Sigmoid colon (tissue), 7 donors: Measurements from ENCODE around the gene MOAP1. TPM values are rescaled to one million over a fixed set of nuclear protein-coding genes. Genes with fewer than 3 reads are reported as not detected.
"Not testable (repeated sequence)": the region's sequence is repeated elsewhere in the genome, so short reads cannot be mapped to it uniquely, and the experiment has no call there.

Experiments
- DNase-seq: peaks from one replicate; pipeline ENCODE4 v3.0.0-alpha.2; 2019
- H3K27ac ChIP-seq, 4 donors: fragments of 200-600 bp; sonication (generic); one replicate each; pipeline ENCODE4 v1.5.1; 2016 to 2019; ENCODE audit warnings: mild to moderate bottlenecking in 1 of 4
- H3K27me3 ChIP-seq, 3 donors: fragments of 200-600 bp; sonication (generic); one replicate each; pipeline ENCODE4 v1.5.1; 2019; ENCODE audit warnings: mild to moderate bottlenecking in 1 of 3
- H3K36me3 ChIP-seq, 4 donors: fragments of 200-600 bp; sonication (generic); one replicate each; pipeline ENCODE4 v1.5.1; 2016 to 2019
- H3K4me1 ChIP-seq, 4 donors: fragments of 200-600 bp; sonication (generic); one replicate each; pipeline ENCODE4 v1.5.1; 2017 to 2019
- H3K4me3 ChIP-seq, 4 donors: fragments of 200-600 bp; sonication (generic); one replicate each; pipeline ENCODE4 v1.5.1; 2017 to 2019; ENCODE audit warnings: mild to moderate bottlenecking in 2 of 4, moderate library complexity in 1 of 4
- H3K9me3 ChIP-seq, 4 donors: fragments of 200-600 bp in 3 of 4; sonication (generic) in 3 of 4; one replicate each; pipeline versions ENCODE4 v1.5.1 to v1.6.1; 2013 to 2019
- CTCF ChIP-seq, 4 experiments: fragments of 450-650 bp in 3 of 4; fragments of 200-600 bp in 1 of 4; IDR thresholded peaks; one replicate each; pipeline ENCODE4 v1.5.1; 2016 to 2019; ENCODE audit warnings: antibody characterized with exemption in 4 of 4, mild to moderate bottlenecking in 3 of 4, moderate library complexity in 2 of 4
- EP300 ChIP-seq, 4 donors: sonication (generic); formaldehyde crosslinking; IDR thresholded peaks; one replicate each; pipeline ENCODE4 v1.6.1; 2017; ENCODE audit warnings: antibody characterized with exemption in 4 of 4
- POLR2A ChIP-seq, 2 donors: fragments of 450-650 bp; IDR thresholded peaks; one replicate each; pipeline ENCODE4 v1.6.1; 2016; ENCODE audit warnings: antibody characterized with exemption in 2 of 2, mild to moderate bottlenecking in 2 of 2, moderate library complexity in 2 of 2
- POLR2AphosphoS5 ChIP-seq, 4 donors: sonication (generic); formaldehyde crosslinking; IDR thresholded peaks; one replicate each; pipeline ENCODE4 v1.6.1; 2017; ENCODE audit warnings: antibody characterized with exemption in 4 of 4
- WGBS, 2 donors: extraction: QIAGEN DNeasy Blood & Tissue Kit; methylation state at CpG; one replicate each; pipeline ENCODE4 v1.1.7; 2013; 5-methylcytosine and 5-hydroxymethylcytosine counted together
- intact Hi-C: fragments of 100-400 bp; cut with DNase I; formaldehyde crosslinking; loops from one replicate; pipeline ENCODE4 v1.15.1; 2023
- polyA plus RNA-seq, 3 donors: library from polyadenylated mRNA; stranded (reverse); fragments of 200-250 nt; gene quantifications; one replicate each; pipeline ENCODE4 v1.2.3, GENCODE V29; 2013
- total RNA-seq, 4 donors: library from RNA; depleted of rRNA; stranded (reverse); fragments of >200 nt; gene quantifications; one replicate each; pipeline ENCODE4 v1.1.0, GENCODE V29; 2016
- donor health status: healthy with polysubstance abuse.
- donor health status: Bipolar disorder and iron deficiency.
- donor health status: healthy.

The MOAP1 gene
- total RNA-seq (10 to 100 TPM; 31.3 to 65.3 (median 60.1) TPM), polyA plus RNA-seq (10 to 100 TPM; 19.7 to 27.0 (median 22.9) TPM)

- H3K27me3 ChIP-seq = no peaks in the 10 kb centered on the region
- 0% methylated on average over 124 of the region's 124 CpGs for WGBS, 2 donors
- intact Hi-C loops = loop anchor here (1.0 kb wide), 1 partner anchor 23 kb away; the partner anchor contains the start of genes GON7 and UBR7
- TF ChIP-seq POLR2A (IDR thresholded peaks at IDR 0.05) (peak; percentile 65 to 74), EP300 (IDR thresholded peaks at IDR 0.05) (no peak), POLR2AphosphoS5 (IDR thresholded peaks at IDR 0.05) (peak; percentile 86 to 92 (median 90)), CTCF (IDR thresholded peaks at IDR 0.05) (peak in 2 of 4 experiments; percentile 24 to 34)
- peak; percentile 94 for DNase-seq
- no peaks in the 10 kb centered on the region for H3K9me3 ChIP-seq
- H3K36me3 ChIP-seq = peaks cover 0 to 34% (median 0%) of the 10 kb centered on the region in 4 donors
- H3K27ac ChIP-seq = peak within 1 kb of the TSS; percentile 95 to 97 (median 96)
- peak within 1 kb of the TSS; percentile 89 to 99 (median 92) for H3K4me3 ChIP-seq
- peaks cover 0 to 35% (median 31%) of the 10 kb centered on the region in 4 donors for H3K4me1 ChIP-seq
These were observed at the start of gene MOAP1, which contains the start of gene LYSET for GRCh38 chr14:93184391-93185348. MOAP1 (minus strand) TSS chr14:93184897; CDS start chr14:93184242, 655 bp downstream. LYSET (plus strand) TSS chr14:93185317; CDS start chr14:93185406, 89 bp downstream.

GRCh38 chr14:93233078-93233477 lies 48.4 kb upstream of the MOAP1 start:
- H3K4me1 ChIP-seq = peaks cover 0 to 14% (median 6%) of the 10 kb centered on the region in 4 donors
- H3K9me3 ChIP-seq, H3K36me3 ChIP-seq, DNase-seq, H3K27ac ChIP-seq, H3K4me3 ChIP-seq, intact Hi-C loops, H3K27me3 ChIP-seq: not testable (repeated sequence)
- WGBS, 2 donors = 89 to 91% methylated on average over 5 of the region's 5 CpGs

GRCh38 chr14:93232159-93232558 lies 47.5 kb upstream of the MOAP1 start:
- intact Hi-C loops = no loop called here
- peaks cover 6 to 19% (median 14%) of the 10 kb centered on the region in 4 donors for H3K36me3 ChIP-seq
- no peaks in the 10 kb centered on the region for H3K9me3 ChIP-seq
- no peaks in the 10 kb centered on the region for H3K27me3 ChIP-seq
- peaks cover 0 to 14% (median 6%) of the 10 kb centered on the region in 4 donors for H3K4me1 ChIP-seq
- H3K4me3 ChIP-seq = peak overlapping the region in 2 of 4 donors; percentile 39 to 49
- TF ChIP-seq POLR2A (IDR thresholded peaks at IDR 0.05) (no peak), EP300 (IDR thresholded peaks at IDR 0.05) (no peak), CTCF (IDR thresholded peaks at IDR 0.05) (no peak), POLR2AphosphoS5 (IDR thresholded peaks at IDR 0.05) (no peak)
- no peak for DNase-seq
- 68 to 70% methylated on average over 17 of the region's 17 CpGs for WGBS, 2 donors
- H3K27ac ChIP-seq = no peak overlapping the region

GRCh38 chr14:93231129-93231979 lies 46.7 kb upstream of the MOAP1 start:
- intact Hi-C loops = no loop called here
- Histone ChIP-seq H3K36me3 (peaks cover 9 to 27% (median 17%) of the 10 kb centered on the region in 4 donors), H3K4me3 (peak overlapping the region; percentile 23 to 49 (median 42)), H3K27ac (peak overlapping the region in 1 of 4 donors; percentile 29), H3K4me1 (peaks cover 0 to 14% (median 6%) of the 10 kb centered on the region in 4 donors), H3K9me3 (no peaks in the 10 kb centered on the region), H3K27me3 (no peaks in the 10 kb centered on the region)
- WGBS, 2 donors = 23 to 50% methylated on average over 39 of the region's 39 CpGs
- TF ChIP-seq EP300 (IDR thresholded peaks at IDR 0.05) (no peak), POLR2AphosphoS5 (IDR thresholded peaks at IDR 0.05) (no peak), POLR2A (IDR thresholded peaks at IDR 0.05) (no peak), CTCF (IDR thresholded peaks at IDR 0.05) (no peak)
- DNase-seq = no peak
